H9 (cell line): ENCODE data around the gene COL19A1. TPM values are rescaled to one million over a fixed set of nuclear protein-coding genes. Genes with fewer than 3 reads are reported as not detected.

Experiments
- DNase-seq: peaks from one replicate; pipeline ENCODE4 v3.0.0-alpha.2; 2017
- H2AFZ ChIP-seq: one replicate; pipeline ENCODE4 v1.6.1; 2013; ENCODE audit warnings: mild to moderate bottlenecking, low read length, control low read depth, moderate library complexity
- H2AK5ac ChIP-seq: 2 replicates; pipeline ENCODE4 v1.6.1; 2013; ENCODE audit warnings: low read length, control low read depth, mixed read lengths; ENCODE audit not compliant: insufficient read length
- H2BK120ac ChIP-seq: one replicate; pipeline ENCODE4 v1.6.1; 2013; ENCODE audit warnings: low read depth, mild to moderate bottlenecking, low read length, control low read depth, inconsistent platforms; ENCODE audit not compliant: poor library complexity, severe bottlenecking
- H2BK12ac ChIP-seq: 2 replicates; pipeline ENCODE4 v1.6.1; 2013; ENCODE audit warnings: low read length, control low read depth, mixed read lengths, low read depth; ENCODE audit not compliant: insufficient read length
- H2BK15ac ChIP-seq: 2 replicates; pipeline ENCODE4 v1.6.1; 2013; ENCODE audit warnings: low read depth, low read length, control low read depth
- H2BK20ac ChIP-seq: one replicate; pipeline ENCODE4 v1.6.1; 2013; ENCODE audit warnings: low read depth, mild to moderate bottlenecking, low read length, control low read depth, inconsistent platforms; ENCODE audit not compliant: poor library complexity, severe bottlenecking
- H2BK5ac ChIP-seq: 2 replicates; pipeline ENCODE4 v1.6.1; 2013; ENCODE audit warnings: low read length, control low read depth, mixed read lengths; ENCODE audit not compliant: insufficient read length
- H3K14ac ChIP-seq: 2 replicates; pipeline ENCODE4 v1.6.1; 2013; ENCODE audit warnings: low read length, control low read depth; ENCODE audit not compliant: insufficient read depth
- H3K18ac ChIP-seq: 2 replicates; pipeline ENCODE4 v1.6.1; 2013; ENCODE audit warnings: low read depth, mild to moderate bottlenecking, mixed read lengths, low read length, control low read depth; ENCODE audit not compliant: insufficient read length
- H3K23ac ChIP-seq: 2 replicates; pipeline ENCODE4 v1.6.1; 2013; ENCODE audit warnings: low read length, control low read depth, mixed read lengths, low read depth; ENCODE audit not compliant: insufficient read length
- H3K23me2 ChIP-seq: 2 replicates; pipeline ENCODE4 v1.6.1; 2013; ENCODE audit warnings: low read depth, mild to moderate bottlenecking, mixed read lengths, low read length, control low read depth; ENCODE audit not compliant: insufficient read length, poor library complexity, severe bottlenecking
- H3K27ac ChIP-seq: 2 replicates; pipeline ENCODE4 v1.5.1; 2013; ENCODE audit warnings: low read length, control low read depth, mixed read lengths, low read depth; ENCODE audit not compliant: insufficient read length
- H3K27me3 ChIP-seq: 2 replicates; pipeline ENCODE4 v1.6.1; 2013; ENCODE audit warnings: low read length, control low read depth, inconsistent platforms; ENCODE audit not compliant: insufficient read depth
- H3K4ac ChIP-seq: 2 replicates; pipeline ENCODE4 v1.6.1; 2013; ENCODE audit warnings: low read depth, mild to moderate bottlenecking, control low read depth, inconsistent platforms, low read length, moderate library complexity
- H3K4me1 ChIP-seq: 2 replicates; pipeline ENCODE4 v1.6.1; 2013; ENCODE audit warnings: low read length, control low read depth, inconsistent platforms; ENCODE audit not compliant: insufficient read depth
- H3K4me2 ChIP-seq: 2 replicates; pipeline ENCODE4 v1.6.1; 2013; ENCODE audit warnings: low read length, control low read depth, mixed read lengths; ENCODE audit not compliant: insufficient read length, insufficient read depth
- H3K56ac ChIP-seq: 2 replicates; pipeline ENCODE4 v1.6.1; 2013; ENCODE audit warnings: low read depth, mild to moderate bottlenecking, mixed read lengths, low read length, control low read depth; ENCODE audit not compliant: insufficient read length
- H3K79me1 ChIP-seq: 2 replicates; pipeline ENCODE4 v1.6.1; 2013; ENCODE audit warnings: low read depth, mild to moderate bottlenecking, moderate library complexity, low read length, control low read depth, inconsistent platforms; ENCODE audit not compliant: insufficient read depth, poor library complexity, severe bottlenecking
- H3K79me2 ChIP-seq: 2 replicates; pipeline ENCODE4 v1.6.1; 2013; ENCODE audit warnings: low read length, control low read depth, inconsistent platforms; ENCODE audit not compliant: insufficient read depth
- H3K9ac ChIP-seq: 2 replicates; pipeline ENCODE4 v1.6.1; 2013; ENCODE audit warnings: low read length, control low read depth, mixed read lengths; ENCODE audit not compliant: insufficient read length; ENCODE audit errors: extremely low read depth
- H3K9me3 ChIP-seq: one replicate; pipeline ENCODE4 v1.6.1; 2013; ENCODE audit warnings: low read depth, low read length, inconsistent platforms; ENCODE audit not compliant: control insufficient read depth
- H3T11ph ChIP-seq: one replicate; pipeline ENCODE4 v1.6.1; 2013; ENCODE audit warnings: mild to moderate bottlenecking, low read length, control low read depth, inconsistent platforms
- H4K20me1 ChIP-seq: one replicate; pipeline ENCODE4 v1.6.1; 2013; ENCODE audit not compliant: control insufficient read depth, insufficient read length, insufficient read depth
- H4K5ac ChIP-seq: 2 replicates; pipeline ENCODE4 v1.6.1; 2013; ENCODE audit warnings: low read depth, mild to moderate bottlenecking, mixed read lengths, low read length, control low read depth; ENCODE audit not compliant: insufficient read length
- H4K8ac ChIP-seq: replicated peaks from 2 replicates; pipeline ENCODE4 v1.6.1; 2013; ENCODE audit warnings: low read length, control low read depth, mixed read lengths, low read depth; ENCODE audit not compliant: insufficient read length
- H4K91ac ChIP-seq: 2 replicates; pipeline ENCODE4 v1.6.1; 2013; ENCODE audit warnings: low read depth, mild to moderate bottlenecking, moderate library complexity, mixed read lengths, low read length, control low read depth; ENCODE audit not compliant: insufficient read length
- H3K27ac Mint-ChIP-seq, 3 experiments: 2 replicates in 2 of 3; 3 replicates in 1 of 3; pipeline ENCODE4 v1.8.0; 2020 to 2021; ENCODE audit warnings: mixed read lengths in 3 of 3, mild to moderate bottlenecking in 1 of 3, moderate library complexity in 1 of 3
- H3K27me3 Mint-ChIP-seq: 2 replicates; pipeline ENCODE4 v1.8.0; 2021; ENCODE audit warnings: low read depth, mild to moderate bottlenecking, moderate library complexity, mixed read lengths
- H3K36me3 Mint-ChIP-seq, 3 experiments: 2 replicates in 2 of 3; 3 replicates in 1 of 3; pipeline ENCODE4 v1.8.0; 2020 to 2021; ENCODE audit warnings: low read depth in 3 of 3, mixed read lengths in 3 of 3; ENCODE audit not compliant: insufficient read depth in 1 of 3
- H3K4me1 Mint-ChIP-seq, 2 experiments: 2 replicates each; pipeline ENCODE4 v1.8.0; 2020; ENCODE audit warnings: mixed read lengths in 2 of 2
- H3K4me3 Mint-ChIP-seq, 2 experiments: 2 replicates in 1 of 2; 3 replicates in 1 of 2; pipeline ENCODE4 v1.8.0; 2020 to 2021; ENCODE audit warnings: mild to moderate bottlenecking in 2 of 2, mixed read lengths in 2 of 2, moderate library complexity in 1 of 2
- H3K9me3 Mint-ChIP-seq, 2 experiments: 2 replicates in 1 of 2; 3 replicates in 1 of 2; pipeline ENCODE4 v1.8.0; 2020; ENCODE audit warnings: mild to moderate bottlenecking in 2 of 2, mixed read lengths in 2 of 2, moderate library complexity in 1 of 2
- CTCF ChIP-seq: fragments of 200-600 bp; sonication (generic); conservative IDR thresholded peaks from 3 replicates; pipeline ENCODE4 v1.8.0; 2021; ENCODE audit warnings: antibody characterized with exemption, mild to moderate bottlenecking
- WGBS: extraction: QIAGEN DNeasy Blood & Tissue Kit; methylation state at CpG from one replicate; pipeline ENCODE4 v1.1.7; 2013; ENCODE audit warnings: missing lambda C conversion rate, low lambda C conversion rate, mixed read lengths; ENCODE audit not compliant: insufficient read length; ENCODE audit errors: extremely low coverage; 5-methylcytosine and 5-hydroxymethylcytosine counted together
- total RNA-seq: library from RNA; stranded (reverse); gene quantifications from 2 replicates; pipeline ENCODE4 v1.2.1, GENCODE V29; 2021

The COL19A1 gene
- total RNA-seq, 1 experiment from 2014 or later = not detected

- H4K5ac ChIP-seq = no peak overlapping the region
- no peak overlapping the region for H2AFZ ChIP-seq
- Mint-ChIP-seq H3K27ac (no peak overlapping the region), H3K36me3 (no peaks in the 10 kb centered on the region), H3K27me3 (no peaks in the 10 kb centered on the region), H3K9me3 (no peaks in the 10 kb centered on the region), H3K4me3 (no peak overlapping the region), H3K4me1 (0 out of 4 replicates have a peak, but pooled peaks cover 0 to 3% of the 10 kb centered on the region in 2 experiments)
- H4K8ac ChIP-seq = no peak overlapping the region
- no peak overlapping the region for H3K9ac ChIP-seq
- no peak overlapping the region for H3K18ac ChIP-seq
- H3T11ph ChIP-seq = no peak overlapping the region
- no peak overlapping the region for H2BK15ac ChIP-seq
- H3K27me3 ChIP-seq = no peaks in the 10 kb centered on the region
- no peak overlapping the region for H2AK5ac ChIP-seq
- no peak for DNase-seq
- no peaks in the 10 kb centered on the region for H3K4me1 ChIP-seq
- no peaks in the 10 kb centered on the region for H3K79me1 ChIP-seq
- H3K9me3 ChIP-seq = no peaks in the 10 kb centered on the region
- no peak overlapping the region for H3K23ac ChIP-seq
- H3K23me2 ChIP-seq = no peaks in the 10 kb centered on the region
- H3K14ac ChIP-seq = no peak overlapping the region
- WGBS = no CpG with 5 or more reads among the region's 1 CpG
- no peak overlapping the region for H3K27ac ChIP-seq
- H4K91ac ChIP-seq = no peak overlapping the region
- H3K4me2 ChIP-seq = no peak overlapping the region
- TF ChIP-seq CTCF = no peak
- H3K56ac ChIP-seq = no peak overlapping the region
- no peak overlapping the region for H2BK12ac ChIP-seq
- no peaks in the 10 kb centered on the region for H4K20me1 ChIP-seq
- H3K4ac ChIP-seq = no peak overlapping the region
- no peaks in the 10 kb centered on the region for H3K79me2 ChIP-seq
- H2BK120ac ChIP-seq = no peak overlapping the region
- no peak overlapping the region for H2BK20ac ChIP-seq
- H2BK5ac ChIP-seq = no peak overlapping the region
Measured at GRCh38 chr6:69878795-69879194, 12.4 kb downstream of the COL19A1 start.
